H9 (cell line): ENCODE data around the gene FGF9. TPM values are rescaled to one million over a fixed set of nuclear protein-coding genes. Genes with fewer than 3 reads are reported as not detected.
A peak's percentile ranks its signal among the peaks of the same experiment; 100 is the strongest.

ENCODE experiments used
- DNase-seq: peaks from one replicate; pipeline ENCODE4 v3.0.0-alpha.2; 2017
- H2AFZ ChIP-seq: one replicate; pipeline ENCODE4 v1.6.1; 2013; ENCODE audit warnings: mild to moderate bottlenecking, low read length, control low read depth, moderate library complexity
- H2AK5ac ChIP-seq: 2 replicates; pipeline ENCODE4 v1.6.1; 2013; ENCODE audit warnings: low read length, control low read depth, mixed read lengths; ENCODE audit not compliant: insufficient read length
- H2BK120ac ChIP-seq: one replicate; pipeline ENCODE4 v1.6.1; 2013; ENCODE audit warnings: low read depth, mild to moderate bottlenecking, low read length, control low read depth, inconsistent platforms; ENCODE audit not compliant: poor library complexity, severe bottlenecking
- H2BK12ac ChIP-seq: 2 replicates; pipeline ENCODE4 v1.6.1; 2013; ENCODE audit warnings: low read length, control low read depth, mixed read lengths, low read depth; ENCODE audit not compliant: insufficient read length
- H2BK15ac ChIP-seq: 2 replicates; pipeline ENCODE4 v1.6.1; 2013; ENCODE audit warnings: low read depth, low read length, control low read depth
- H2BK20ac ChIP-seq: one replicate; pipeline ENCODE4 v1.6.1; 2013; ENCODE audit warnings: low read depth, mild to moderate bottlenecking, low read length, control low read depth, inconsistent platforms; ENCODE audit not compliant: poor library complexity, severe bottlenecking
- H2BK5ac ChIP-seq: 2 replicates; pipeline ENCODE4 v1.6.1; 2013; ENCODE audit warnings: low read length, control low read depth, mixed read lengths; ENCODE audit not compliant: insufficient read length
- H3K14ac ChIP-seq: 2 replicates; pipeline ENCODE4 v1.6.1; 2013; ENCODE audit warnings: low read length, control low read depth; ENCODE audit not compliant: insufficient read depth
- H3K18ac ChIP-seq: 2 replicates; pipeline ENCODE4 v1.6.1; 2013; ENCODE audit warnings: low read depth, mild to moderate bottlenecking, mixed read lengths, low read length, control low read depth; ENCODE audit not compliant: insufficient read length
- H3K23ac ChIP-seq: 2 replicates; pipeline ENCODE4 v1.6.1; 2013; ENCODE audit warnings: low read length, control low read depth, mixed read lengths, low read depth; ENCODE audit not compliant: insufficient read length
- H3K23me2 ChIP-seq: 2 replicates; pipeline ENCODE4 v1.6.1; 2013; ENCODE audit warnings: low read depth, mild to moderate bottlenecking, mixed read lengths, low read length, control low read depth; ENCODE audit not compliant: insufficient read length, poor library complexity, severe bottlenecking
- H3K27ac ChIP-seq: 2 replicates; pipeline ENCODE4 v1.5.1; 2013; ENCODE audit warnings: low read length, control low read depth, mixed read lengths, low read depth; ENCODE audit not compliant: insufficient read length
- H3K27me3 ChIP-seq: 2 replicates; pipeline ENCODE4 v1.6.1; 2013; ENCODE audit warnings: low read length, control low read depth, inconsistent platforms; ENCODE audit not compliant: insufficient read depth
- H3K4ac ChIP-seq: 2 replicates; pipeline ENCODE4 v1.6.1; 2013; ENCODE audit warnings: low read depth, mild to moderate bottlenecking, control low read depth, inconsistent platforms, low read length, moderate library complexity
- H3K4me1 ChIP-seq: 2 replicates; pipeline ENCODE4 v1.6.1; 2013; ENCODE audit warnings: low read length, control low read depth, inconsistent platforms; ENCODE audit not compliant: insufficient read depth
- H3K4me2 ChIP-seq: 2 replicates; pipeline ENCODE4 v1.6.1; 2013; ENCODE audit warnings: low read length, control low read depth, mixed read lengths; ENCODE audit not compliant: insufficient read length, insufficient read depth
- H3K56ac ChIP-seq: 2 replicates; pipeline ENCODE4 v1.6.1; 2013; ENCODE audit warnings: low read depth, mild to moderate bottlenecking, mixed read lengths, low read length, control low read depth; ENCODE audit not compliant: insufficient read length
- H3K79me1 ChIP-seq: 2 replicates; pipeline ENCODE4 v1.6.1; 2013; ENCODE audit warnings: low read depth, mild to moderate bottlenecking, moderate library complexity, low read length, control low read depth, inconsistent platforms; ENCODE audit not compliant: insufficient read depth, poor library complexity, severe bottlenecking
- H3K79me2 ChIP-seq: 2 replicates; pipeline ENCODE4 v1.6.1; 2013; ENCODE audit warnings: low read length, control low read depth, inconsistent platforms; ENCODE audit not compliant: insufficient read depth
- H3K9ac ChIP-seq: 2 replicates; pipeline ENCODE4 v1.6.1; 2013; ENCODE audit warnings: low read length, control low read depth, mixed read lengths; ENCODE audit not compliant: insufficient read length; ENCODE audit errors: extremely low read depth
- H3K9me3 ChIP-seq: one replicate; pipeline ENCODE4 v1.6.1; 2013; ENCODE audit warnings: low read depth, low read length, inconsistent platforms; ENCODE audit not compliant: control insufficient read depth
- H3T11ph ChIP-seq: one replicate; pipeline ENCODE4 v1.6.1; 2013; ENCODE audit warnings: mild to moderate bottlenecking, low read length, control low read depth, inconsistent platforms
- H4K20me1 ChIP-seq: one replicate; pipeline ENCODE4 v1.6.1; 2013; ENCODE audit not compliant: control insufficient read depth, insufficient read length, insufficient read depth
- H4K5ac ChIP-seq: 2 replicates; pipeline ENCODE4 v1.6.1; 2013; ENCODE audit warnings: low read depth, mild to moderate bottlenecking, mixed read lengths, low read length, control low read depth; ENCODE audit not compliant: insufficient read length
- H4K8ac ChIP-seq: replicated peaks from 2 replicates; pipeline ENCODE4 v1.6.1; 2013; ENCODE audit warnings: low read length, control low read depth, mixed read lengths, low read depth; ENCODE audit not compliant: insufficient read length
- H4K91ac ChIP-seq: 2 replicates; pipeline ENCODE4 v1.6.1; 2013; ENCODE audit warnings: low read depth, mild to moderate bottlenecking, moderate library complexity, mixed read lengths, low read length, control low read depth; ENCODE audit not compliant: insufficient read length
- H3K27ac Mint-ChIP-seq, 3 experiments: 2 replicates in 2 of 3; 3 replicates in 1 of 3; pipeline ENCODE4 v1.8.0; 2020 to 2021; ENCODE audit warnings: mixed read lengths in 3 of 3, mild to moderate bottlenecking in 1 of 3, moderate library complexity in 1 of 3
- H3K27me3 Mint-ChIP-seq: 2 replicates; pipeline ENCODE4 v1.8.0; 2021; ENCODE audit warnings: low read depth, mild to moderate bottlenecking, moderate library complexity, mixed read lengths
- H3K36me3 Mint-ChIP-seq, 3 experiments: 2 replicates in 2 of 3; 3 replicates in 1 of 3; pipeline ENCODE4 v1.8.0; 2020 to 2021; ENCODE audit warnings: low read depth in 3 of 3, mixed read lengths in 3 of 3; ENCODE audit not compliant: insufficient read depth in 1 of 3
- H3K4me1 Mint-ChIP-seq, 2 experiments: 2 replicates each; pipeline ENCODE4 v1.8.0; 2020; ENCODE audit warnings: mixed read lengths in 2 of 2
- H3K4me3 Mint-ChIP-seq, 2 experiments: 2 replicates in 1 of 2; 3 replicates in 1 of 2; pipeline ENCODE4 v1.8.0; 2020 to 2021; ENCODE audit warnings: mild to moderate bottlenecking in 2 of 2, mixed read lengths in 2 of 2, moderate library complexity in 1 of 2
- H3K9me3 Mint-ChIP-seq, 2 experiments: 2 replicates in 1 of 2; 3 replicates in 1 of 2; pipeline ENCODE4 v1.8.0; 2020; ENCODE audit warnings: mild to moderate bottlenecking in 2 of 2, mixed read lengths in 2 of 2, moderate library complexity in 1 of 2
- WGBS: extraction: QIAGEN DNeasy Blood & Tissue Kit; methylation state at CpG from one replicate; pipeline ENCODE4 v1.1.7; 2013; ENCODE audit warnings: missing lambda C conversion rate, low lambda C conversion rate, mixed read lengths; ENCODE audit not compliant: insufficient read length; ENCODE audit errors: extremely low coverage; 5-methylcytosine and 5-hydroxymethylcytosine counted together
- total RNA-seq: library from RNA; stranded (reverse); gene quantifications from 2 replicates; pipeline ENCODE4 v1.2.1, GENCODE V29; 2021
- TF ChIP-seq, protein P1 (sequence below): fragments of 200-600 bp; sonication (generic); conservative IDR thresholded peaks from 3 replicates; pipeline ENCODE4 v1.8.0; 2021; ENCODE audit warnings: antibody characterized with exemption, mild to moderate bottlenecking

FGF9 gene
- total RNA-seq, 1 experiment from 2014 or later, result 0.22 TPM

DNA sequence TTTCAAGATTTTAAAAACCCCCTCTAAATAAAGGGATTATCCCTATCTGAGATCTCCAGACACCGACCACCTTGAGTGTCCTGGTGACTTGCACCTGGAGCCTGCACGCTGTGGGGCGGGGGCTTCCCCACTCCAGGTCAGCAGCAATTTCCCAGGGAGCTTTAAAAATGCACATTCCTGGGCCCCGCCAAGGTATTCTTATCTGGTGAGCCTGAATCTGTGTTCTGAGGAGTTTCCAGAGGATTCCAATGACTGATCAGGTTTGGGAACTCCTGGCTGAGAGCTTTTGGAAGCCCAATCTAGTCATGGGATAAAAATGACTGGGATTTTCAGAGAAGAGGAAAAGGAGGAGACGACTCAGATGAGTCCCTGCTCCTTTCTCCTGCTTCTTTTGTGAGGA, 66.1 kb downstream of the FGF9 start:
- H2BK15ac ChIP-seq, result no peak overlapping the region
- no peaks in the 10 kb centered on the region for H3K9me3 ChIP-seq
- no peak overlapping the region for H3K23ac ChIP-seq
- H3K36me3 Mint-ChIP-seq, result no peaks in the 10 kb centered on the region
- H2BK120ac ChIP-seq, result no peak overlapping the region
- H2AK5ac ChIP-seq, result no peak overlapping the region
- H3K4me3 Mint-ChIP-seq, result no peak overlapping the region
- H3K56ac ChIP-seq, result no peak overlapping the region
- no peak overlapping the region for H2BK20ac ChIP-seq
- H4K8ac ChIP-seq, result no peak overlapping the region
- no peak overlapping the region for H2AFZ ChIP-seq
- peaks cover 3 to 4% of the 10 kb centered on the region in 2 experiments; a peak in 3 of 4 replicates for H3K4me1 Mint-ChIP-seq
- no peak overlapping the region for H3K4ac ChIP-seq
- no peaks in the 10 kb centered on the region; the same call in 1 of the 2 replicates for H3K27me3 Mint-ChIP-seq
- H3K9me3 Mint-ChIP-seq, result no peaks in the 10 kb centered on the region
- H3K27me3 ChIP-seq, result no peaks in the 10 kb centered on the region
- no peak overlapping the region for H3K14ac ChIP-seq
- DNase-seq, result no peak
- no peak overlapping the region for H4K5ac ChIP-seq
- H3K9ac ChIP-seq, result no peak overlapping the region
- no peak overlapping the region for H3K27ac ChIP-seq
- H3T11ph ChIP-seq, result no peak overlapping the region
- no peaks in the 10 kb centered on the region for H3K23me2 ChIP-seq
- no peaks in the 10 kb centered on the region for H3K79me2 ChIP-seq
- H4K20me1 ChIP-seq, result no peaks in the 10 kb centered on the region
- no peak overlapping the region for H4K91ac ChIP-seq
- peak overlapping the region in 1 of 3 experiments; percentile 56; a peak in 1 of 7 replicates for H3K27ac Mint-ChIP-seq
- no peak overlapping the region for H2BK5ac ChIP-seq
- H3K79me1 ChIP-seq, result no peaks in the 10 kb centered on the region
- no peak overlapping the region for H2BK12ac ChIP-seq
- TF ChIP-seq, protein P1, sequence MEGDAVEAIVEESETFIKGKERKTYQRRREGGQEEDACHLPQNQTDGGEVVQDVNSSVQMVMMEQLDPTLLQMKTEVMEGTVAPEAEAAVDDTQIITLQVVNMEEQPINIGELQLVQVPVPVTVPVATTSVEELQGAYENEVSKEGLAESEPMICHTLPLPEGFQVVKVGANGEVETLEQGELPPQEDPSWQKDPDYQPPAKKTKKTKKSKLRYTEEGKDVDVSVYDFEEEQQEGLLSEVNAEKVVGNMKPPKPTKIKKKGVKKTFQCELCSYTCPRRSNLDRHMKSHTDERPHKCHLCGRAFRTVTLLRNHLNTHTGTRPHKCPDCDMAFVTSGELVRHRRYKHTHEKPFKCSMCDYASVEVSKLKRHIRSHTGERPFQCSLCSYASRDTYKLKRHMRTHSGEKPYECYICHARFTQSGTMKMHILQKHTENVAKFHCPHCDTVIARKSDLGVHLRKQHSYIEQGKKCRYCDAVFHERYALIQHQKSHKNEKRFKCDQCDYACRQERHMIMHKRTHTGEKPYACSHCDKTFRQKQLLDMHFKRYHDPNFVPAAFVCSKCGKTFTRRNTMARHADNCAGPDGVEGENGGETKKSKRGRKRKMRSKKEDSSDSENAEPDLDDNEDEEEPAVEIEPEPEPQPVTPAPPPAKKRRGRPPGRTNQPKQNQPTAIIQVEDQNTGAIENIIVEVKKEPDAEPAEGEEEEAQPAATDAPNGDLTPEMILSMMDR, result no peak
- H3K4me2 ChIP-seq, result no peak overlapping the region
- H3K18ac ChIP-seq, result no peak overlapping the region
- WGBS, result no CpG with 5 or more reads among the region's 5 CpGs
- H3K4me1 ChIP-seq, result peaks cover 5% of the 10 kb centered on the region; the same call in 1 of the 2 replicates
